K562 (cell line): ENCODE measurements around the gene LRRC15. TPM values are rescaled to one million over a fixed set of nuclear protein-coding genes. Genes with fewer than 3 reads are reported as not detected.
A peak's percentile ranks its signal among the peaks of the same experiment; 100 is the strongest.

ENCODE experiments used
- CHAMP1 ChIP-seq: fragments of 450-650 bp; IDR thresholded peaks from 2 replicates; pipeline ENCODE4 v1.6.1; 2016; ENCODE audit warnings: mild to moderate bottlenecking
- E2F1 ChIP-seq: sonication (generic); formaldehyde crosslinking; IDR thresholded peaks from 2 replicates; pipeline ENCODE4 v1.8.1; 2023; ENCODE audit warnings: mild to moderate bottlenecking, missing genetic modification reagents, moderate library complexity
- ETV1 ChIP-seq: fragments of 450-650 bp; conservative IDR thresholded peaks from 2 replicates; pipeline ENCODE4 v1.6.1; 2016; ENCODE audit warnings: missing genetic modification characterization, control low read depth, low read depth, missing compliant biosample characterization
- GMEB1 ChIP-seq: fragments of 250-450 bp; sonication (Bioruptor Pico); IDR thresholded peaks from 2 replicates; pipeline ENCODE4 v1.4.0; 2020; ENCODE audit warnings: mild to moderate bottlenecking
- HMG20A ChIP-seq: fragments of 450-650 bp; formaldehyde crosslinking; conservative IDR thresholded peaks from 2 replicates; pipeline ENCODE4 v1.4.0; 2020; ENCODE audit warnings: mild to moderate bottlenecking, mixed read lengths
- KDM4B ChIP-seq, 2 experiments: fragments of 450-650 bp in 1 of 2; sonication (generic) in 1 of 2; IDR thresholded peaks; 2 replicates each; pipeline ENCODE4 v1.6.1; 2016 to 2017; ENCODE audit warnings: borderline replicate concordance in 2 of 2, antibody characterized with exemption in 1 of 2, low read depth in 1 of 2, mild to moderate bottlenecking in 1 of 2
- RBM25 ChIP-seq: fragments of 200-400 bp; formaldehyde crosslinking; IDR thresholded peaks from 2 replicates; pipeline ENCODE4 v1.6.1; 2018; ENCODE audit warnings: low read length, low read depth, moderate library complexity; ENCODE audit not compliant: severe bottlenecking
- SREBF1 ChIP-seq: fragments of 150-350 bp; IDR thresholded peaks from 2 replicates; pipeline ENCODE4 v1.6.1; 2014; ENCODE audit warnings: antibody characterized with exemption, low read depth, low read length, borderline replicate concordance
- TAF7 ChIP-seq: fragments of 450-650 bp; IDR thresholded peaks from 2 replicates; pipeline ENCODE4 v1.6.1; 2016; ENCODE audit warnings: missing genetic modification characterization, missing compliant biosample characterization
- ZBTB1 ChIP-seq: sonication (generic); formaldehyde crosslinking; IDR thresholded peaks from 2 replicates; pipeline ENCODE4 v1.8.1; 2023; ENCODE audit warnings: missing genetic modification reagents, low read depth, mild to moderate bottlenecking, borderline replicate concordance
- ZBTB2 ChIP-seq: fragments of 450-650 bp; IDR thresholded peaks from 2 replicates; pipeline ENCODE4 v1.6.1; 2016; ENCODE audit warnings: antibody characterized with exemption
- ZNF280A ChIP-seq: fragments of 450-650 bp; IDR thresholded peaks from 2 replicates; pipeline ENCODE4 v1.6.1; 2018; ENCODE audit warnings: mild to moderate bottlenecking, low read depth; ENCODE audit not compliant: partially characterized antibody
- polyA plus RNA-seq, 8 experiments: library from polyadenylated mRNA; depleted of rRNA in 4 of 8; stranded (reverse) in 5 of 8; unstranded in 3 of 8; fragments of >200 nt; fragmentation: Nextera tagmentation in 2 of 8; fragmentation: Illumina TruSeq in 1 of 8; extraction: Ambion mirVana in 2 of 8; extraction: Trizol in 1 of 8; gene quantifications; 2 replicates each; pipeline versions ENCODE4 v1.2.1 to v1.2.3, GENCODE V29; 2011 to 2014; ENCODE audit warnings: inconsistent platforms in 1 of 8, missing spikeins in 1 of 8
- total RNA-seq, 7 experiments: library from RNA; depleted of rRNA in 6 of 7; stranded (reverse); fragments of >200 nt in 6 of 7; fragmentation: Illumina TruSeq in 2 of 7; extraction: Trizol in 2 of 7; gene quantifications; 2 replicates each; pipeline versions ENCODE4 v1.2.1 to v1.2.3, GENCODE V29; 2011 to 2021; ENCODE audit warnings: low replicate concordance in 1 of 7

Gene LRRC15
- total and polyA plus RNA-seq, 9 of the 15 experiments (the other 6 are each of a cell fraction or from before 2014, with no cell fraction given), result not detected

DNA sequence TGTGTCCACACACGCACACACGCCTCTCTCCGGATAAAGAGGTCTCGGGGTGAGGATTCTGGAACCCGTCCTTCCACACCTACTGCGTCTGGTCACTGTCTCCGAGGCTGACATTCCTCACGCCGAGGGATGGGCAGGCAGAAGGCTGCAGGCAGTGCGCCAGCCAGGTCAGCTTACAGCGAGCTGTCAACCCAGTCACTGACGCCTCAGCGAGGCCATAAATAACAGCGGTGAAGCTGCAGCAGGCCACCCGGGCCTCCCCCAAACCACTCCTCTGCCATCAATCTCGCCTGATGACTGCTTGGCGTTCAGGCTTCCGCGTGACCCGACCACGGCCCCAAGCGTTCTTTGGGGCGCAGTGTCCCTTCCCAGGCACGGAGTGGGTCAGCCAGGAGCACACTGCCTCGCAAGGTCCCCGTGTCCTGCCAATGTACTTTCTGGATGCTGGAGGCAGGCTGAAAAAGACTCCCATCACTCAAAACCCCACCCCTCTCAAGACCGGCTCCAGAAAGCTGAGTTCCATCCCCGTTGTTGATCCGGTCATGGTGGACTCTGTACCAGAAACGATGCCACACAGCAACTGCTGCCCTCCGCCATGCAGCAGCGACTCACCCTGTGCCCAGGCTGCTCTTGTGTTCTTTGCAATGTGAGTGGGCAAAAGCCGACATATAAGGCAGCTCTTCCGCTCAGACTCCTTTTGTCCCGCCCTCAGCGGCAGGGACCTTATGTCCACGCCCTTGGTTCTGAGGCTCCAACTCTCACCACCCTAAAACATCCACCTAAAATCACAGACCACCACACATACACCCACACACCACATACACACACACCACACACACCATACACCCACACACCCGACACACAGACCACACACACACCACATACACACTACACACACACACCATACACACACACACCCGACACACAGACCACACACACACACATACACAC lies 45.5 kb downstream of the LRRC15 start (continued):
- TF ChIP-seq TAF7 (tag), result no peak; the same call in 1 of the 2 replicates
- TF ChIP-seq SREBF1, result no peak
- no peak for TF ChIP-seq HMG20A (CRISPR knock-in tag)
- TF ChIP-seq CHAMP1, result no peak
- TF ChIP-seq RBM25, result no peak
- TF ChIP-seq ZBTB1 (CRISPR knock-in tag), result no peak
- TF ChIP-seq ETV1 (tag), result peak; percentile 32; the same call in 1 of the 2 replicates
- peak in 1 of 2 experiments; percentile 96; a peak in 2 of 4 replicates for TF ChIP-seq KDM4B (IDR thresholded peaks at IDR 0.05; ENCODE audit: borderline replicate concordance in 2 of 2, low read depth in 1 of 2)
- TF ChIP-seq ZBTB2, result peak; percentile 58; the same call in 1 of the 2 replicates
- TF ChIP-seq E2F1 (CRISPR knock-in tag), result no peak; the same call in 1 of the 2 replicates
- no peak for TF ChIP-seq GMEB1 (CRISPR knock-in tag)
- TF ChIP-seq ZNF280A, result no peak
